BJ (cell line): Measurements from ENCODE around the gene COPB1. TPM values are rescaled to one million over a fixed set of nuclear protein-coding genes. Genes with fewer than 3 reads are reported as not detected.
A peak's percentile ranks its signal among the peaks of the same experiment; 100 is the strongest.

ENCODE experiments used
- CTCF ChIA-PET: fragments of 350-600 bp; formaldehyde crosslinking; extraction: SDS; loops from one replicate; lab custom pipeline; 2021; ENCODE audit warnings: antibody characterized with exemption, inconsistent platforms; lab: Yijun Ruan, JAX
- POLR2A ChIA-PET: fragments of 300-600 bp; sonication (Branson Sonifier 250); formaldehyde crosslinking; extraction: SDS; loops from one replicate; lab custom pipeline; 2021; ENCODE audit warnings: antibody characterized with exemption; lab: Charles Lee
- DNase-seq: peaks from one replicate; pipeline ENCODE4 v3.0.0-alpha.2; 2011; ENCODE audit warnings: low read depth
- H3K27me3 ChIP-seq: 2 replicates; pipeline ENCODE4 v1.6.0; 2011; ENCODE audit warnings: low read length; ENCODE audit not compliant: control insufficient read depth, insufficient read depth
- H3K36me3 ChIP-seq: 2 replicates; pipeline ENCODE4 v1.5.1; 2011; ENCODE audit warnings: low read length; ENCODE audit not compliant: control insufficient read depth, insufficient read depth
- H3K4me3 ChIP-seq: 2 replicates; pipeline ENCODE4 v1.5.1; 2011; ENCODE audit warnings: low read depth, mild to moderate bottlenecking, control low read depth, low read length
- CTCF ChIP-seq: IDR thresholded peaks from 2 replicates; pipeline ENCODE4 v1.5.1; 2011; ENCODE audit warnings: low read depth, mild to moderate bottlenecking, control low read depth, inconsistent platforms, low read length, moderate library complexity; ENCODE audit not compliant: insufficient read depth
- polyA plus RNA-seq: library from polyadenylated mRNA; depleted of rRNA; stranded (reverse); fragments of >200 nt; gene quantifications from 2 replicates; pipeline ENCODE4 v1.2.3, GENCODE V29; 2011

The COPB1 gene
- polyA plus RNA-seq, 1 experiment, result 120 TPM

GRCh38 chr11:14424096-14424495 lies 75.5 kb downstream of the COPB1 start:
- H3K36me3 ChIP-seq, result no peaks in the 10 kb centered on the region
- H3K4me3 ChIP-seq, result no peak overlapping the region
- H3K27me3 ChIP-seq, result no peaks in the 10 kb centered on the region
- DNase-seq, result no peak
- TF ChIP-seq CTCF, result no peak
- ChIA-PET POLR2A (no interaction called here), CTCF (interaction anchor here (0.6 to 1.5 kb wide), 2 partner anchors 31 to 45 kb away, joined by 3 to 4 read pairs; no protein-coding TSS in a partner anchor)

GRCh38 chr11:14423633-14424032 lies 76.0 kb downstream of the COPB1 start:
- H3K27me3 ChIP-seq, result no peaks in the 10 kb centered on the region
- DNase-seq, result no peak
- no peak overlapping the region for H3K4me3 ChIP-seq
- TF ChIP-seq CTCF, result no peak
- no peaks in the 10 kb centered on the region for H3K36me3 ChIP-seq
- CTCF ChIA-PET, result interaction anchor here (0.6 to 1.5 kb wide), 2 partner anchors 32 to 45 kb away, joined by 3 to 4 read pairs; no protein-coding TSS in a partner anchor
- POLR2A ChIA-PET, result no interaction called here

- Histone ChIP-seq H3K27me3 (no peaks in the 10 kb centered on the region), H3K36me3 (no peaks in the 10 kb centered on the region), H3K4me3 (no peak overlapping the region)
- TF ChIP-seq CTCF, result no peak
- CTCF ChIA-PET, result interaction anchor here (0.9 to 1.8 kb wide), 7 partner anchors 10 to 122 kb away, joined by 3 to 9 read pairs (median 4); no protein-coding TSS in a partner anchor
- POLR2A ChIA-PET, result interaction anchor here (0.5 to 1.8 kb wide), 6 partner anchors 9 to 130 kb away, joined by 3 to 14 read pairs (median 4); no protein-coding TSS in a partner anchor
- DNase-seq, result no peak
Measured at GRCh38 chr11:14422814-14423182, 76.8 kb downstream of the COPB1 start.

GRCh38 chr11:14422052-14422813 lies 77.4 kb downstream of the COPB1 start:
- H3K36me3 ChIP-seq, result no peaks in the 10 kb centered on the region
- POLR2A ChIA-PET, result interaction anchor here (0.5 to 1.8 kb wide), 7 partner anchors 9 to 130 kb away, joined by 3 to 14 read pairs (median 5); no protein-coding TSS in a partner anchor
- CTCF ChIA-PET, result interaction anchor here (0.9 to 1.8 kb wide), 7 partner anchors 10 to 122 kb away, joined by 3 to 9 read pairs (median 4); no protein-coding TSS in a partner anchor
- H3K4me3 ChIP-seq, result no peak overlapping the region
- no peak for TF ChIP-seq CTCF
- no peaks in the 10 kb centered on the region for H3K27me3 ChIP-seq
- peak; percentile 98 for DNase-seq

- DNase-seq, result no peak
- ChIA-PET POLR2A (no interaction called here), CTCF (interaction anchor here (1.0 to 1.9 kb wide), 2 partner anchors 35 to 51 kb away, joined by 3 to 7 read pairs; no protein-coding TSS in a partner anchor)
- Histone ChIP-seq H3K36me3 (no peaks in the 10 kb centered on the region), H3K27me3 (no peaks in the 10 kb centered on the region), H3K4me3 (no peak overlapping the region)
- TF ChIP-seq CTCF, result no peak
Measured at GRCh38 chr11:14420223-14420622, 79.4 kb downstream of the COPB1 start.
